ENCODE measurements around the gene FAM163A. TPM values are rescaled to one million over a fixed set of nuclear protein-coding genes. Genes with fewer than 3 reads are reported as not detected.

FAM163A gene
- total and polyA plus RNA-seq, 4 donors: 0.09 TPM; not detected in 3

DNA sequence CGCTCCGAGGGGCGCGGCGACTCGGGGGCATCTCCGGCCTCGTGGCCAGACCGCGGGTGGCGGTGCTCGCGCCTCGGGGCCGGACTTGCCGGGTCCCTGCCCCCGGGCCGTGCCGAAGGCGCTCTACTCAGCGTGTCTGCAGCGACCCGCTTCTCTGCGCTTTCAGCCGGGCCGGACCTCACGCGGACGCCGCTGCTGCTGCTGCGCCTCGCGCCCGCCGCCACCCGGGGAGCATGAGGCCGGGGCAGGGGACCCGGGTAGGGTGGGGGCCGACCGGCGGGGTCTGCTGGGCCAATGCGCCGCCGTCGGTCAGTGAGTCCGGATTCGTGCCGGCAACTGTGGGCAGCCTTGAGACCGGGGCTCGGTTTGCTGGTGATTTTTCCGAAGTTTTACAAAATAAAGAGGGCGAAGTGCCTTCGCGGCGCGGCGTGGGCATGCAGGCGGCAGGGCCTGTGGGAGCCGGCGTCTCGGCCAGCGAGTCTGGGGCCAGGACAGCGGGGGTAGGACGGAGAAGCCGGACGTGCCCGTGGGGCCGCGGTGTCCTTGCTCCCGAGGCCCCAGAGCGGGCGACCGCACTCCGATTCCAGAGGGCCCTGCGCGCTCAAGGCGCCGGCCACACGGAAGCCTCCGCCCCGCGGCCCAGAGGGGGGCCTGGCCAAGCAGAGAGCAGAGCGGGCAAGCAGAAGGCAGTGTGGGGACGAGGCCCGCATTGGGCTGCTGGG is 749 bp downstream of the FAM163A start:
- Histone ChIP-seq H3K27ac (ENCODE audit: low read depth in 1 of 2, low read length in 1 of 2) (no peak overlapping the region), H3K27me3 (ENCODE audit: control insufficient read depth in 3 of 3, insufficient read depth in 3 of 3, low read length in 2 of 3) (peaks cover 13 to 87% (median 69%) of the 10 kb centered on the region in 3 donors), H3K4me1 (ENCODE audit: control insufficient read depth in 5 of 5, insufficient read depth in 5 of 5, low read length in 5 of 5) (peaks cover 0 to 14% (median 0%) of the 10 kb centered on the region in 5 donors), H3K4me3 (no peak overlapping the region), H3K9me3 (ENCODE audit: control insufficient read depth in 4 of 4, insufficient read depth in 3 of 4, low read length in 3 of 4) (peaks cover 0 to 7% (median 0%) of the 10 kb centered on the region in 4 donors), H3K9ac (ENCODE audit: insufficient read depth in 1 of 2, low read length in 2 of 2) (no peak overlapping the region), H3K36me3 (ENCODE audit: control insufficient read depth in 4 of 4, insufficient read depth in 4 of 4, low read length in 4 of 4) (no peaks in the 10 kb centered on the region)
- ATAC-seq (ENCODE audit: insufficient read depth, low FRiP score) (no peak), DNase-seq (peak; percentile 17 to 26 (median 20))
- 1 to 3% methylated on average over 54 to 85 of the region's 85 CpGs for WGBS, 2 donors
- TF ChIP-seq, protein P1, sequence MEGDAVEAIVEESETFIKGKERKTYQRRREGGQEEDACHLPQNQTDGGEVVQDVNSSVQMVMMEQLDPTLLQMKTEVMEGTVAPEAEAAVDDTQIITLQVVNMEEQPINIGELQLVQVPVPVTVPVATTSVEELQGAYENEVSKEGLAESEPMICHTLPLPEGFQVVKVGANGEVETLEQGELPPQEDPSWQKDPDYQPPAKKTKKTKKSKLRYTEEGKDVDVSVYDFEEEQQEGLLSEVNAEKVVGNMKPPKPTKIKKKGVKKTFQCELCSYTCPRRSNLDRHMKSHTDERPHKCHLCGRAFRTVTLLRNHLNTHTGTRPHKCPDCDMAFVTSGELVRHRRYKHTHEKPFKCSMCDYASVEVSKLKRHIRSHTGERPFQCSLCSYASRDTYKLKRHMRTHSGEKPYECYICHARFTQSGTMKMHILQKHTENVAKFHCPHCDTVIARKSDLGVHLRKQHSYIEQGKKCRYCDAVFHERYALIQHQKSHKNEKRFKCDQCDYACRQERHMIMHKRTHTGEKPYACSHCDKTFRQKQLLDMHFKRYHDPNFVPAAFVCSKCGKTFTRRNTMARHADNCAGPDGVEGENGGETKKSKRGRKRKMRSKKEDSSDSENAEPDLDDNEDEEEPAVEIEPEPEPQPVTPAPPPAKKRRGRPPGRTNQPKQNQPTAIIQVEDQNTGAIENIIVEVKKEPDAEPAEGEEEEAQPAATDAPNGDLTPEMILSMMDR (IDR thresholded peaks at IDR 0.05; ENCODE audit: control extremely low read depth, extremely low read depth): no peak

DNA sequence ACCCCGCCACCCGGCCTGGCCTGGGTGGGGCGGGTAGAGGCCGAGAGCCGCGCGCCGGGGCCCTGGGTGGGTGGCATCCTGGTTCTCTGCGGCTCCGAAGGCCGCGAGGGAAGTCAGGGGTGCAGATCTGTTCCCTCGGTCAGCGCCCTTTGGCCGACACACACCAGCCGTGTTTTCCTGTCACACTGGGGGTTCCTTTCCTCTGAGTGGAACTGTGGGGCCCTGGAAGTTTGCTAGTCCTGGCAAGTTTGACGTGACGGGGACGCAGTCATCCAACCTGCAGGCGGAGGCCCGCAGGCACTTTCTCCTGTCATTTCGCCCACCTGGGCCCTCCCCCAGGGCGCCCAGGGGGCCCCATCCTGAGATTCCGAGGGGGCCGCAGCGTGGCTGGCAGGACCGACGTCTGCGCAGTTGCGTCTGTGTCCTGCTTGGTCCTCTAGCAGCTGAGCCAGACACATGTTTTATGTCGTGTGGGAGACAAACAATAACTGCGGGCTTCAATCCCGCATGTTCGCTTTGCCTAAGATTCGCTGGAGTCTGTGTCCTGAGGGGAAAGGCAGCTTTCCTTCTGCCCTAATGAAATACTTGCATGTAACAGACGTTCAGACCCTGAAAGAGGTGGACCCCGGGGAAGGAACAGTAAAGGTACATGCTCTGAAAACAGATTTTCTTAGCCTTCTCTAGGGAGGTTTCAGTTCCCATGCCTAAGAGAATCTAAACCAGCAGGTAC is 1.5 kb downstream of the FAM163A start:
- Histone ChIP-seq H3K4me1 (ENCODE audit: control insufficient read depth in 5 of 5, insufficient read depth in 5 of 5, low read length in 5 of 5) (peaks cover 0 to 14% (median 0%) of the 10 kb centered on the region in 5 donors), H3K36me3 (ENCODE audit: control insufficient read depth in 4 of 4, insufficient read depth in 4 of 4, low read length in 4 of 4) (no peaks in the 10 kb centered on the region), H3K9me3 (ENCODE audit: control insufficient read depth in 4 of 4, insufficient read depth in 3 of 4, low read length in 3 of 4) (peaks cover 0 to 7% (median 0%) of the 10 kb centered on the region in 4 donors), H3K27ac (ENCODE audit: low read depth in 1 of 2, low read length in 1 of 2) (no peak overlapping the region), H3K9ac (ENCODE audit: insufficient read depth in 1 of 2, low read length in 2 of 2) (no peak overlapping the region), H3K4me3 (no peak overlapping the region), H3K27me3 (ENCODE audit: control insufficient read depth in 3 of 3, insufficient read depth in 3 of 3, low read length in 2 of 3) (peaks cover 13 to 84% (median 74%) of the 10 kb centered on the region in 3 donors)
- TF ChIP-seq, protein P1 (IDR thresholded peaks at IDR 0.05; ENCODE audit: control extremely low read depth, extremely low read depth): no peak
- WGBS, 2 donors: 42 to 43% methylated on average over 37 of the region's 37 CpGs
- DNase-seq (peak in 1 of 3 donors; percentile 17), ATAC-seq (ENCODE audit: insufficient read depth, low FRiP score) (no peak)

DNA sequence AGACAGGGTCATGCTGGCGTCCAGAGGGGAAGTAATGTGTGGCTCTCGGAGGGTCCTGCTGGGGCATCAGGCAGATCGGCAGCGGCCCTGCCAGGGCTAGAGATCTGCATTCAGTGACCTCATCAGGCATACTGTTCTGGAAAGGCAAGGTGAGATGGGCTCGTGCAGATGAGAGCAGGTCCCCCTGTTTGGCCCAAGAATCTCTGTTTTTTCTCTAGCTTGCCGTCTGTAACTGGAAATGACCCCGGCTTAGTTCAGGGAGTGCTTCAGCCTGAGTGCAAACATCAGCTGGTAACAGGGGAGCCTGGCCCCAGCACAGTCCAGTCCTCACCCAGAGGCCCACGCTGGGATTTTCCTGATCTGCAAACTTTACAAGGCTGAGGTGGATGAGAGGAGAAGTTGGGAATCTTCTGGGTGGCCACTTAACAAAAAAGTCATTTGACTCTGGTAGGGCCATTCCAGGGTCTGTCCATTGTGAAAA is 2.1 kb downstream of the FAM163A start:
- H3K9ac ChIP-seq (ENCODE audit: insufficient read depth in 1 of 2, low read length in 2 of 2): no peak overlapping the region
- peaks cover 0 to 14% (median 0%) of the 10 kb centered on the region in 5 donors for H3K4me1 ChIP-seq (ENCODE audit: control insufficient read depth in 5 of 5, insufficient read depth in 5 of 5, low read length in 5 of 5)
- DNase-seq (no peak), ATAC-seq (ENCODE audit: insufficient read depth, low FRiP score) (no peak)
- H3K4me3 ChIP-seq: no peak overlapping the region
- peaks cover 0 to 6% (median 0%) of the 10 kb centered on the region in 4 donors for H3K9me3 ChIP-seq (ENCODE audit: control insufficient read depth in 4 of 4, insufficient read depth in 3 of 4, low read length in 3 of 4)
- no peaks in the 10 kb centered on the region for H3K36me3 ChIP-seq (ENCODE audit: control insufficient read depth in 4 of 4, insufficient read depth in 4 of 4, low read length in 4 of 4)
- WGBS, 2 donors: 73 to 89% methylated on average over 8 of the region's 8 CpGs
- H3K27me3 ChIP-seq (ENCODE audit: control insufficient read depth in 3 of 3, insufficient read depth in 3 of 3, low read length in 2 of 3): peaks cover 13 to 77% (median 76%) of the 10 kb centered on the region in 3 donors
- TF ChIP-seq, protein P1 (IDR thresholded peaks at IDR 0.05; ENCODE audit: control extremely low read depth, extremely low read depth): no peak
- H3K27ac ChIP-seq (ENCODE audit: low read depth in 1 of 2, low read length in 1 of 2): no peak overlapping the region

Data from lung (tissue), 12 donors.